Activated T-helper 17 cell treated with anti-CD3 and anti-CD28 coated beads, Interleukin-2, amount 50 U/mL, for 72 hours (primary cell): ENCODE data around the gene TFG. TPM values are rescaled to one million over a fixed set of nuclear protein-coding genes. Genes with fewer than 3 reads are reported as not detected.

Source experiments
- ATAC-seq: fragments of 150-1000 bp; cut with Tn5 transposase; replicated peaks from 2 replicates; pipeline ENCODE4 v1.10.0; 2021; ENCODE audit warnings: mild to moderate bottlenecking, moderate library complexity
- H3K27ac Mint-ChIP-seq: one replicate; pipeline ENCODE4 v1.8.0; 2022; ENCODE audit warnings: mixed read lengths
- H3K27me3 Mint-ChIP-seq: one replicate; pipeline ENCODE4 v1.8.0; 2022; ENCODE audit warnings: mixed read lengths
- H3K36me3 Mint-ChIP-seq: one replicate; pipeline ENCODE4 v1.8.0; 2022; ENCODE audit warnings: low read depth, mild to moderate bottlenecking, mixed read lengths
- H3K4me1 Mint-ChIP-seq: one replicate; pipeline ENCODE4 v1.8.0; 2022; ENCODE audit warnings: mixed read lengths
- H3K4me3 Mint-ChIP-seq: one replicate; pipeline ENCODE4 v1.8.0; 2022; ENCODE audit warnings: mild to moderate bottlenecking, mixed read lengths
- H3K9me3 Mint-ChIP-seq: one replicate; pipeline ENCODE4 v1.8.0; 2022; ENCODE audit warnings: mixed read lengths
- total RNA-seq, 2 donors: library from RNA; stranded (reverse); gene quantifications; one replicate each; pipeline ENCODE4 v1.2.3, GENCODE V29; 2022

TFG gene
- total RNA-seq, 2 donors from 2014 or later: 49.5 to 71.8 TPM

DNA sequence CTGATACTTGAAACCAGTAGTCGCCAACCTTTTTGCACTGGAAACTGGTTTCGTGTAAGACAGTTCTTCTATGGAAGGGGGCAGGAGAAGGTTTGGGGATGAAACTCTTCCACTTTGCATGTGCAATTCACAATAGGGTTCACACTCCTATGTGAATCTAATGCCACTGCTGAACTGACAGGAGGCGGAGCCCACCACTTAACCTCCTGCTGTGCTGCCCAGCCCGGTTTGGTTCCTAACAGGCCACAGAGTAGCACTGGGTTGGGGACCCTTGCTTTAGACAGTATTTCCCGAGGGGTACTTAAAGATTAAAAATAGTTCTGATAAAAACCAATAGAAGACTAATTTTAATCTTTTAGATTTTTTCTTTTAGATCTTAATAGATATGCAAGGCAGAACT is 11.1 kb downstream of the TFG start:
- Mint-ChIP-seq H3K4me1 (peaks cover 20% of the 10 kb centered on the region), H3K4me3 (no peak overlapping the region), H3K27ac (no peak overlapping the region), H3K27me3 (no peaks in the 10 kb centered on the region), H3K9me3 (no peaks in the 10 kb centered on the region), H3K36me3 (peaks cover 100% of the 10 kb centered on the region)
- no peak for ATAC-seq

- no peaks in the 10 kb centered on the region for H3K27me3 Mint-ChIP-seq
- ATAC-seq: no peak
Observed at GRCh38 chr3:100725935-100726513, 16.7 kb downstream of the TFG start.

GRCh38 chr3:100726706-100727105 is 17.4 kb downstream of the TFG start:
- Mint-ChIP-seq H3K27me3 (no peaks in the 10 kb centered on the region), H3K36me3 (peaks cover 97% of the 10 kb centered on the region), H3K4me3 (no peak overlapping the region), H3K27ac (no peak overlapping the region), H3K4me1 (peaks cover 16% of the 10 kb centered on the region), H3K9me3 (no peaks in the 10 kb centered on the region)
- no peak for ATAC-seq

More at GRCh38 chr3:100725935-100726513, 16.7 kb downstream of the TFG start:
- H3K4me1 Mint-ChIP-seq: peaks cover 16% of the 10 kb centered on the region
- peaks cover 97% of the 10 kb centered on the region for H3K36me3 Mint-ChIP-seq
- H3K4me3 Mint-ChIP-seq: no peak overlapping the region
- H3K27ac Mint-ChIP-seq: peak overlapping the region; percentile 36
- no peaks in the 10 kb centered on the region for H3K9me3 Mint-ChIP-seq

- Mint-ChIP-seq H3K4me1 (peaks cover 16% of the 10 kb centered on the region), H3K4me3 (no peak overlapping the region), H3K9me3 (no peaks in the 10 kb centered on the region), H3K27me3 (no peaks in the 10 kb centered on the region), H3K36me3 (peaks cover 95% of the 10 kb centered on the region), H3K27ac (no peak overlapping the region)
- ATAC-seq: no peak
Observed at GRCh38 chr3:100730524-100730923, 21.2 kb downstream of the TFG start.

- Mint-ChIP-seq H3K36me3 (peaks cover 95% of the 10 kb centered on the region), H3K27me3 (no peaks in the 10 kb centered on the region), H3K4me3 (no peak overlapping the region), H3K9me3 (no peaks in the 10 kb centered on the region), H3K27ac (no peak overlapping the region), H3K4me1 (peaks cover 5% of the 10 kb centered on the region)
- ATAC-seq: no peak
Observed at GRCh38 chr3:100732435-100732834, 23.1 kb downstream of the TFG start.

DNA sequence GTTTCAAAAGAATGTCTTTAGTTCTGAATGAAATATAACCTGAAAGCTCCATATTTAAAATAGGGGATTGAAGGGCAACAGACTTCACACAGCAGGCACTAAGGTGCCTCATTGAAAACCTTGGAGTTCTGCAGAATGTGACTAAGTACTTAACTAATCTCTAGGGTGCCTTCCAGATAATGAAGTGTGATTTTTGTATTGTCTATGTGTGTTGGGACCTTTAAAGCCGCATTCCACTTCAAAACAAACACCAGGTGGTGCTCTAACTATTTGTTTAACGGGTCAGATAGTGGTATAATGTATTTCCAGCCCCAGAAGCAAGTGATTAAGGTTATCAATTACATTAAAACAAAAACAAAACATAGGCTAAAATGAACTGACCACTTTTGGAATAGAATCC is 28.0 kb downstream of the TFG start:
- ATAC-seq: no peak
- Mint-ChIP-seq H3K4me1 (peaks cover 5% of the 10 kb centered on the region), H3K4me3 (no peak overlapping the region), H3K27ac (no peak overlapping the region), H3K36me3 (peaks cover 98% of the 10 kb centered on the region), H3K27me3 (no peaks in the 10 kb centered on the region), H3K9me3 (no peaks in the 10 kb centered on the region)

DNA sequence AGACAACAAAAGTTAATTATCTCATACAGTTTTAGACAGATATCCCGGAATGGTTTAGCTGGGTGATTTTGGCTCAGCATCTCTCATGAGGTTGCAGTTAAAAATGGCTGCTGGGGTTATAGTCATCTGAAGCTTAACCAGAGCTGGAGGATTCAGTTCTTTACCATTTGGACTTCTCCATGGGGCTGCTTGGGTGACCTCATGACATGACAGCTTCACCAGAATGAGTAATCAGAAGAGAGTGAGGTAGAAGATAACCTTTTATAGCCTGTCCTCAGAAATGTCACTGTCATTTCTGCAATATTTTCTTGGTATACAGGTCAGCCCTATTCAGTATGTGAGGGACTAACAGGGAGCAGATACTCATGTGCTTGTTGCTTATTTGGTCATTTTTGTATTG is 30.9 kb downstream of the TFG start:
- no peaks in the 10 kb centered on the region for H3K9me3 Mint-ChIP-seq
- H3K4me1 Mint-ChIP-seq: peaks cover 5% of the 10 kb centered on the region
- H3K36me3 Mint-ChIP-seq: peaks cover 98% of the 10 kb centered on the region
- no peaks in the 10 kb centered on the region for H3K27me3 Mint-ChIP-seq
- ATAC-seq: peak; percentile 99
- H3K27ac Mint-ChIP-seq: peak overlapping the region; percentile 46
- no peak overlapping the region for H3K4me3 Mint-ChIP-seq

- Mint-ChIP-seq H3K27ac (no peak overlapping the region), H3K27me3 (no peaks in the 10 kb centered on the region), H3K4me3 (no peak overlapping the region), H3K9me3 (no peaks in the 10 kb centered on the region), H3K36me3 (peaks cover 98% of the 10 kb centered on the region), H3K4me1 (peaks cover 5% of the 10 kb centered on the region)
- ATAC-seq: no peak
Observed at GRCh38 chr3:100743535-100743934, 34.2 kb downstream of the TFG start.

DNA sequence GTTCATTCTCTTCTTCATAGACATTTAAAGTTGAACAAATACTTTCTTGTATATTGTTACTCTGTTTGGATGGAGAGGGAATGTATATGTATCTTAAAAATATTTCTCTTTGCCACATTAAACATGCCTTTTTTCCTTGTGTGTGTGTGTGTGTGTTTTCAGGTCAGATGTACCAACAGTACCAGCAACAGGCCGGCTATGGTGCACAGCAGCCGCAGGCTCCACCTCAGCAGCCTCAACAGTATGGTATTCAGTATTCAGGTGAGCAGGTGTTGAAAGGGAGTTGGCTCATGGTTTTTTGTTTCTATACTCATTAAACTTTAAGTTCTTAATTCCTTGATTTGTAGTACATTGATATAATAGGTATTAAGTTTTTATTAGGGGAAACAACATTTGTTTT is 35.4 kb downstream of the TFG start:
- H3K4me3 Mint-ChIP-seq: no peak overlapping the region
- no peak overlapping the region for H3K27ac Mint-ChIP-seq
- no peaks in the 10 kb centered on the region for H3K27me3 Mint-ChIP-seq
- no peaks in the 10 kb centered on the region for H3K9me3 Mint-ChIP-seq
- ATAC-seq: no peak
- peaks cover 98% of the 10 kb centered on the region for H3K36me3 Mint-ChIP-seq
- peaks cover 5% of the 10 kb centered on the region for H3K4me1 Mint-ChIP-seq

DNA sequence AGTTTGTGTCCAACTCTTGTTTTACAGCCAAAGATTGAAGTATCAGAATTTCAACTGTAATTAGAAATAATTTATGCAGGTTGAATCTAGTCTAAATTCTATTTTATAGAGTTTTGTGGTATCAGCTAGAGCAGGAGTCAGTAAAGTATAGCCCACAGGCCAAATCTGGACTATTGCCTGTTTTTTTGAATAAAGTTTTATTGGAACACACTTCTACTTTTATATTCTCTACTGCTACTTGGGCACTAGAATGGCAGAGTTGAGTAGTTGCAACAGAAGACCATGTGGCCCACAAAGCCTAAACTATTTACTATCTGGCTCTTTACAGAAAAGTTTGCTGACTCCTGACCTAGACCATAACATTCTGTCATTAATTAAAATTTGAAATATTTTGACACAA is 36.3 kb downstream of the TFG start:
- Mint-ChIP-seq H3K36me3 (peaks cover 95% of the 10 kb centered on the region), H3K4me1 (no peaks in the 10 kb centered on the region), H3K27ac (no peak overlapping the region), H3K9me3 (no peaks in the 10 kb centered on the region), H3K4me3 (no peak overlapping the region), H3K27me3 (no peaks in the 10 kb centered on the region)
- no peak for ATAC-seq

- H3K36me3 Mint-ChIP-seq: peaks cover 95% of the 10 kb centered on the region
Observed at GRCh38 chr3:100746092-100746491, 36.8 kb downstream of the TFG start.

DNA sequence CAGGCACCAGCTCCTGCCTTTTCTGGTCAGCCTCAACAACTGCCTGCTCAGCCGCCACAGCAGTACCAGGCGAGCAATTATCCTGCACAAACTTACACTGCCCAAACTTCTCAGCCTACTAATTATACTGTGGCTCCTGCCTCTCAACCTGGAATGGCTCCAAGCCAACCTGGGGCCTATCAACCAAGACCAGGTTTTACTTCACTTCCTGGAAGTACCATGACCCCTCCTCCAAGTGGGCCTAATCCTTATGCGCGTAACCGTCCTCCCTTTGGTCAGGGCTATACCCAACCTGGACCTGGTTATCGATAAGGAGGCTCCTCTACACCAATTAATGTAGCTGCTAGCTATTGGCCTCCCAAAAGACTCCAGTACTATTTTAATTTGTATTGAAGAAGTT is 38.9 kb downstream of the TFG start:
- no peak for ATAC-seq
- peak overlapping the region; percentile 20 for H3K27ac Mint-ChIP-seq
- no peaks in the 10 kb centered on the region for H3K9me3 Mint-ChIP-seq
- H3K36me3 Mint-ChIP-seq: peaks cover 97% of the 10 kb centered on the region
- H3K4me1 Mint-ChIP-seq: peaks cover 6% of the 10 kb centered on the region
- no peaks in the 10 kb centered on the region for H3K27me3 Mint-ChIP-seq
- no peak overlapping the region for H3K4me3 Mint-ChIP-seq

More at GRCh38 chr3:100746092-100746491, 36.8 kb downstream of the TFG start:
- ATAC-seq: no peak
- Mint-ChIP-seq H3K4me3 (no peak overlapping the region), H3K27me3 (no peaks in the 10 kb centered on the region), H3K9me3 (no peaks in the 10 kb centered on the region), H3K27ac (no peak overlapping the region), H3K4me1 (no peaks in the 10 kb centered on the region)

GRCh38 chr3:100748967-100749366 is 39.7 kb downstream of the TFG start:
- Mint-ChIP-seq H3K27ac (no peak overlapping the region), H3K4me1 (peaks cover 6% of the 10 kb centered on the region), H3K4me3 (no peak overlapping the region), H3K36me3 (peaks cover 97% of the 10 kb centered on the region), H3K27me3 (no peaks in the 10 kb centered on the region), H3K9me3 (no peaks in the 10 kb centered on the region)
- no peak for ATAC-seq

DNA sequence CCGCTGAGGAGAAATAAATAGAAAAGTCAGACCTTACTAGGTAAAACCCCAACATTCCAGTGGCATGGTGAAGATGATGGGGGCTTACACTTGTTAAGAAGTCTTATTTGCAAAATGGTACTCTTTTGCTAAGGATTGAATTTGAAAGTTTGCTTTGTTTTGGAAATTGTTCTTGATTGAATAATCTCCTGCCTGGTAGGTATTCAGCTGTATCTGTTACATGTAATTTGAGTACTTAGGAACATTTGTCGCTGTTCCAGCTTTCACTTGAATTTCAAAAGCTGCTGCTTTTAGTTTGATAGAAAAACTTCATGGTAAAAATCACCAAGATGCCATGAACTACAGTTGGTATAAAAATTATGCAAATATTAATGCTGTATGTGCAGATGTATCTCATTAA is 44.6 kb downstream of the TFG start:
- ATAC-seq: no peak
- peaks cover 63% of the 10 kb centered on the region for H3K36me3 Mint-ChIP-seq
- no peaks in the 10 kb centered on the region for H3K9me3 Mint-ChIP-seq
- no peaks in the 10 kb centered on the region for H3K27me3 Mint-ChIP-seq
- H3K4me1 Mint-ChIP-seq: peaks cover 6% of the 10 kb centered on the region
- H3K27ac Mint-ChIP-seq: no peak overlapping the region
- H3K4me3 Mint-ChIP-seq: no peak overlapping the region

DNA sequence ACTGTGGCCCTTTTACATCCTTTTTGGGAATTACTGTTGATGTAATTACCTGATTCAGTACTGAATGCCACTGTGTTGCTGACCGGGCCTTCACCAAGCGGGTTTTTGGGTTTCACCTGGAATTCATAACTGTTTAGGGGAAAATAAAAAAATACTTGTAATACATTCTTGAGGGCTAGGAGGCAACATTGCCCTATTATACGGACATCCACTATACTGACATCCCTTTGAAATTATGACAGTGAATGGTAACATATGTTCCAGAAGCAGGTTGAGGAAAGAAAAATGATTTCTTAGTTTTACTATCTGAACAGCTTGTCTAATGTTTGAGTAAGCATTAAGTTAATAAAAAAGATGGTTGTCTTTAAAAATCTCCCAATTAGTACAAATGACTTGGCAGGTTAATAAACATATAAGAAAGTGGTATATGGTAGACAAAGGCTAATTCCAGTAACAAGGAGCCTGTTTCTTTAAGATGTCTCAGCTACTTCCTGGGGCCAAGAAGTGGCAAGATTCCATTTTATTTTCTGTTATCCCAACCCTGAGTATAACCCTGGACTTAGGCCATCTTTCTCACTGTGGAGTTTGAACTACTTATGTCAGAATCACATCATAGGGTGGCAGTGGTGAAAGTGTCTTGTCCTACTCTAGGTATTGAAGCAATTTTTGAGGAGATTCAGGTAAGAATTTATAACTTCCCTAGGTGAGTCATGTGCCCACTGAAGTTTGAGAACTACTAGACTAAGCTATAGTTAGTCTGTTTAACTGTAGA is 45.5 kb downstream of the TFG start:
- H3K9me3 Mint-ChIP-seq: no peaks in the 10 kb centered on the region
- ATAC-seq: no peak
- H3K27me3 Mint-ChIP-seq: no peaks in the 10 kb centered on the region
- peaks cover 54% of the 10 kb centered on the region for H3K36me3 Mint-ChIP-seq
- peaks cover 6% of the 10 kb centered on the region for H3K4me1 Mint-ChIP-seq
- H3K4me3 Mint-ChIP-seq: no peak overlapping the region
- no peak overlapping the region for H3K27ac Mint-ChIP-seq
